ENCODE results near the gene MTHFD2. TPM values are rescaled to one million over a fixed set of nuclear protein-coding genes. Genes with fewer than 3 reads are reported as not detected.

The MTHFD2 gene
- polyA plus RNA-seq, 1 of the 3 experiments (the other 2 are of a cell fraction) = 68.6 TPM

DNA sequence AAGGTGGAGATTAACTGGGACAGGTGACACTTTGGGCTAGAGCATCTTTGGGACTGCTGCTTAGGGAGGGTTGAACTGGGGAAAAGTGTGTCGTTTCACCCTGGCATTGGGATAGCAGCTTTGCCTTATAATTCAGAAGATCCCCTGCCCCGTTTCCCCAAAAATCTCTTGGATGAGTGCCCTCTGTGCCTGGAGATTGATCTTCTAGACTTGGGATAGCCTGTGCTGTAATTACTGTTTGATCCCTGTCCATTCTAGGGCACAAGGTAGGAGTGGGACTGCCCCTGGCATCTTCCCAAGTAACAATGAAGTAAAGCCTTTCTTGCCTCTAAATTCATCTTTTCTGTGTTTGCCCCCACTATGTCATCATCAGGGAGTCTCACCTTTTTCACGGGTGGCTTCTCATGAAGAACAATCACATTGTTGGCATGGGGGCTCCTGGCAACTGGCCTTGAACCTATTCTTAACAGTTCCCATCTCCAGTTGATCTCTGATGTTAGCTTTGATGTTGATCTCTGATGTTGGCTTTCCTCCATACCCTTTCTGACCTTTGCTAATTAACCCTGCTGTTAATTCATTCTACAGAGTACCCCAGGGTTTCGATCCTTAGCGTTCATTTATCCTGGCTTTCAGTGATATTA is 21.6 kb downstream of the MTHFD2 start:
- Histone ChIP-seq H3K9me2 (no peaks in the 10 kb centered on the region), H3K9ac (no peak overlapping the region), H3K27ac (ENCODE audit: low read depth in 2 of 2, low read length in 1 of 2) (no peak overlapping the region), H3K36me3 (replicated peaks in 1 of 2; ENCODE audit: control insufficient read depth in 1 of 2, insufficient read depth in 2 of 2, low read length in 1 of 2) (peaks cover 17 to 31% of the 10 kb centered on the region in 2 experiments), H2AFZ (ENCODE audit: low read depth) (no peak overlapping the region), H3K27me3 (ENCODE audit: insufficient read depth) (no peaks in the 10 kb centered on the region), H3K4me1 (ENCODE audit: control insufficient read depth in 1 of 2, insufficient read depth in 2 of 2, low read depth in 1 of 2, low read length in 1 of 2) (no peaks in the 10 kb centered on the region), H3K9me3 (no peaks in the 10 kb centered on the region), H4K20me1 (ENCODE audit: insufficient read depth) (0 out of 2 replicates have a peak, but pooled peaks cover 3% of the 10 kb centered on the region), H3K4me3 (ENCODE audit: low read depth in 2 of 2, low read length in 1 of 2) (no peak overlapping the region), H3F3A (replicated peaks; ENCODE audit: insufficient read depth) (peaks cover 8% of the 10 kb centered on the region), H3K79me2 (ENCODE audit: insufficient read depth) (0 out of 2 replicates have a peak, but pooled peaks cover 6% of the 10 kb centered on the region), H3K4me2 (no peak overlapping the region)
- DNase-seq = no peak
- no peak for TF ChIP-seq SIN3A (IDR thresholded peaks at IDR 0.05; ENCODE audit: borderline replicate concordance, low read depth, low read length)
- TF ChIP-seq RCOR1 (IDR thresholded peaks at IDR 0.05; ENCODE audit: low read length) = no peak
- no peak for TF ChIP-seq TAF1 (IDR thresholded peaks at IDR 0.05; ENCODE audit: borderline replicate concordance, low read depth, low read length)
- TF ChIP-seq NRF1 (IDR thresholded peaks at IDR 0.05; ENCODE audit: low read depth, low read length) = no peak
- TF ChIP-seq TCF12 (IDR thresholded peaks at IDR 0.05) = no peak
- TF ChIP-seq REST (IDR thresholded peaks at IDR 0.05; ENCODE audit: low read depth, low read length) = no peak
- TF ChIP-seq, protein P1, sequence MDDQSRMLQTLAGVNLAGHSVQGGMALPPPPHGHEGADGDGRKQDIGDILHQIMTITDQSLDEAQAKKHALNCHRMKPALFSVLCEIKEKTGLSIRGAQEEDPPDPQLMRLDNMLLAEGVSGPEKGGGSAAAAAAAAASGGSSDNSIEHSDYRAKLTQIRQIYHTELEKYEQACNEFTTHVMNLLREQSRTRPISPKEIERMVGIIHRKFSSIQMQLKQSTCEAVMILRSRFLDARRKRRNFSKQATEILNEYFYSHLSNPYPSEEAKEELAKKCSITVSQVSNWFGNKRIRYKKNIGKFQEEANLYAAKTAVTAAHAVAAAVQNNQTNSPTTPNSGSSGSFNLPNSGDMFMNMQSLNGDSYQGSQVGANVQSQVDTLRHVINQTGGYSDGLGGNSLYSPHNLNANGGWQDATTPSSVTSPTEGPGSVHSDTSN (IDR thresholded peaks at IDR 0.05) = no peak
- ChIA-PET POLR2A (no interaction called here), CTCF (interaction anchor here (1.2 to 1.4 kb wide), 2 partner anchors 30 to 115 kb away, joined by 4 read pairs; no protein-coding TSS in a partner anchor)
- 97% methylated on average over 5 of the region's 5 CpGs for WGBS (ENCODE audit: low lambda C conversion rate)

GRCh38 chr2:74221091-74221490 is 22.7 kb downstream of the MTHFD2 start:
- Histone ChIP-seq H3K9me3 (no peaks in the 10 kb centered on the region), H3K4me2 (no peak overlapping the region), H3F3A (replicated peaks; ENCODE audit: insufficient read depth) (peaks cover 8% of the 10 kb centered on the region), H3K9me2 (no peaks in the 10 kb centered on the region), H2AFZ (ENCODE audit: low read depth) (no peak overlapping the region), H3K4me1 (ENCODE audit: control insufficient read depth in 1 of 2, insufficient read depth in 2 of 2, low read depth in 1 of 2, low read length in 1 of 2) (no peaks in the 10 kb centered on the region), H3K4me3 (ENCODE audit: low read depth in 2 of 2, low read length in 1 of 2) (no peak overlapping the region), H4K20me1 (ENCODE audit: insufficient read depth) (0 out of 2 replicates have a peak, but pooled peaks cover 3% of the 10 kb centered on the region), H3K27ac (ENCODE audit: low read depth in 2 of 2, low read length in 1 of 2) (no peak overlapping the region), H3K79me2 (ENCODE audit: insufficient read depth) (0 out of 2 replicates have a peak, but pooled peaks cover under 1% of the 10 kb centered on the region), H3K36me3 (replicated peaks in 1 of 2; ENCODE audit: control insufficient read depth in 1 of 2, insufficient read depth in 2 of 2, low read length in 1 of 2) (peaks cover 12 to 22% of the 10 kb centered on the region in 2 experiments), H3K27me3 (ENCODE audit: insufficient read depth) (no peaks in the 10 kb centered on the region), H3K9ac (no peak overlapping the region)
- ChIA-PET POLR2A (no interaction called here), CTCF (interaction anchor here (0.6 kb wide), 1 partner anchor 20 kb away, joined by 4 read pairs; no protein-coding TSS in a partner anchor)
- 96% methylated on average over 6 of the region's 6 CpGs for WGBS (ENCODE audit: low lambda C conversion rate)
- DNase-seq = no peak
- TF ChIP-seq RXRA (IDR thresholded peaks at IDR 0.05; ENCODE audit: borderline replicate concordance, low read depth) (no peak), TCF12 (IDR thresholded peaks at IDR 0.05) (no peak), POLR2AphosphoS5 (IDR thresholded peaks at IDR 0.05; ENCODE audit: low read depth, low read length) (no peak), JUND (IDR thresholded peaks at IDR 0.05) (no peak), RCOR1 (IDR thresholded peaks at IDR 0.05; ENCODE audit: low read length) (no peak), TEAD4 (IDR thresholded peaks at IDR 0.05; ENCODE audit: borderline replicate concordance, insufficient read depth) (no peak), SIN3A (IDR thresholded peaks at IDR 0.05; ENCODE audit: borderline replicate concordance, low read depth, low read length) (no peak), NFIC (IDR thresholded peaks at IDR 0.05; ENCODE audit: borderline replicate concordance) (no peak), GATA2 (CRISPR knock-in tag; IDR thresholded peaks at IDR 0.05) (no peak), FOXJ3 (CRISPR knock-in tag; IDR thresholded peaks at IDR 0.05) (no peak), ZBTB33 (IDR thresholded peaks at IDR 0.05; ENCODE audit: borderline replicate concordance, low read depth) (no peak)
- TF ChIP-seq, protein P2, sequence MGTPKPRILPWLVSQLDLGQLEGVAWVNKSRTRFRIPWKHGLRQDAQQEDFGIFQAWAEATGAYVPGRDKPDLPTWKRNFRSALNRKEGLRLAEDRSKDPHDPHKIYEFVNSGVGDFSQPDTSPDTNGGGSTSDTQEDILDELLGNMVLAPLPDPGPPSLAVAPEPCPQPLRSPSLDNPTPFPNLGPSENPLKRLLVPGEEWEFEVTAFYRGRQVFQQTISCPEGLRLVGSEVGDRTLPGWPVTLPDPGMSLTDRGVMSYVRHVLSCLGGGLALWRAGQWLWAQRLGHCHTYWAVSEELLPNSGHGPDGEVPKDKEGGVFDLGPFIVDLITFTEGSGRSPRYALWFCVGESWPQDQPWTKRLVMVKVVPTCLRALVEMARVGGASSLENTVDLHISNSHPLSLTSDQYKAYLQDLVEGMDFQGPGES (IDR thresholded peaks at IDR 0.05; ENCODE audit: low read depth, low read length) = no peak
